H1 (cell line): Measurements from ENCODE around the gene VPS18. TPM values are rescaled to one million over a fixed set of nuclear protein-coding genes. Genes with fewer than 3 reads are reported as not detected.
A peak's percentile ranks its signal among the peaks of the same experiment; 100 is the strongest.

ENCODE experiments used
- CHD1 ChIP-seq: IDR thresholded peaks from 2 replicates; pipeline ENCODE4 v1.6.1; 2012; ENCODE audit warnings: low read depth, low read length, improper control_type of control experiment
- TAF1 ChIP-seq: IDR thresholded peaks from 2 replicates; pipeline ENCODE4 v1.6.1; 2011; ENCODE audit warnings: mild to moderate bottlenecking, low read depth, low read length
- polyA plus RNA-seq, 7 experiments: library from polyadenylated mRNA; depleted of rRNA in 3 of 7; stranded (reverse) in 5 of 7; unstranded in 2 of 7; fragments of >200 nt in 5 of 7; fragments of 200-250 nt in 2 of 7; gene quantifications; 1 replicate in 5 of 7; 2 replicates in 1 of 7; 4 replicates in 1 of 7; pipeline versions ENCODE4 v1.2.1 to v1.2.3, GENCODE V29; 2011 to 2013; ENCODE audit warnings: missing spikeins in 2 of 7, mixed read lengths in 2 of 7
- total RNA-seq: library from RNA; stranded (reverse); fragmentation: NEBNext Ultra II Directional; extraction: Animal tissue kit (Norgen Biotek cat#: 25700); gene quantifications from 2 replicates; pipeline ENCODE4 v1.2.1, GENCODE V29; 2021

The VPS18 gene
- total and polyA plus RNA-seq, 2 of the 8 experiments (the other 6 are each of a cell fraction or from before 2014, with no cell fraction given) = 28.9 to 32.7 TPM

DNA sequence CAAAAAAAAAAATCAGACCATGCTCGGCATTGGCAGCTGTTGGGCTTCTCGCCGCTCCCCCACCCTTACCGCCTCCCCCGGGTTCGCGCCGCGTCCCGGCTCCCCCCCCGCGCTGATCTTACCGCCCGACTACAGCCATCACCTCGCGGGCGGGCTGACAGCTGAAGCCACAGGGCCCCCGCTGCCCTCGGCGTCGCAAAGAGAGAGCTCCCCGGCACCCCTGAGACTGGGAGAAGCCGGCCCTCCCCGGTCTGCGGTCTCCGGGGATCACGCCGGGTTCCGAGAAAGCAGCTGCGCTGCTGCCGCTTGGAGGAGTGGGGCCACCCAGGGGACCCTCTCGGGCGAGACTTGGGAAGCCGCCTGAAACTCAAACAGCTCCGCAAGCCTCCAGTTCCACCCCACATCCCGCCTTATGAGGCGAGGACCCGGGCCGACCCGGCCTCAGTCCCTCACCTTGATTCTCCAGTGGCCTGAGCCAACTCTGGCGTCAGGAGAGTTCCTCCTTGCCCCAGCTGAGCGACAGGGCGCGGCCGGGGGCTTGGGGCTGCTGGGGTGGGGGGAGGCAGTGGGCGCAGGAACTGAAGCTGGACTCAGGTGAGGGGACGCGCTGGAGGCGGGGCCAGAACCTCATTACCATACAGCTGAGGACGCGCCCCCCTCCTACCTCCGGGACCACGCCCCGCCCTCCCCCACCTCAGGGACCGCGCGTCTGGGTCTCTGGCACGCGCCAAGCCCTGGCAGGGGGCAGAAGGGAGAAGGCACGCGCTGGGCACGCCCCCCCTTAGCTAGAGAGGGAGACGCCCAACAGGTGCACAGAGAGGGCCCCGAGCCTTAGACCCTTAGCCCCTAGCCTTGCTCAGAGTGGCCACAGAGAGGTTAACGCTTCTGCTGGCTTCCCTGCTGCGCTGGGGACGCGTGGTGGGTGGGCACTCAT lies 33.9 kb downstream of the VPS18 start (continued):
- TF ChIP-seq TAF1 (0 out of 2 replicates have a peak, but pooled peaks have one; percentile 18), CHD1 (no peak)
